NCI-H1417 (cell line): ENCODE results near the gene MYOZ2.
"Not testable (repeated sequence)": the region's sequence is repeated elsewhere in the genome, so short reads cannot be mapped to it uniquely, and the experiment has no call there.

Experiments used
- DNase-seq, 3 experiments: peaks; one replicate each; lab custom pipeline; 2025; lab: John Stamatoyannopoulos, UW

MYOZ2 gene

GRCh38 chr4:119128148-119128547, 7.5 kb upstream of the MYOZ2 start:
- no peak for DNase-seq

- peak in 1 of 3 experiments; percentile 40 for DNase-seq
These were observed 5.1 kb upstream of the MYOZ2 start for GRCh38 chr4:119130365-119131065.

- DNase-seq = peak in 1 of 3 experiments; percentile 1
These were observed 4.5 kb upstream of the MYOZ2 start for GRCh38 chr4:119131164-119131563.

- DNase-seq = no peak
These were observed 3.3 kb upstream of the MYOZ2 start for GRCh38 chr4:119132306-119132705.

GRCh38 chr4:119136546-119136945, 914 bp downstream of the MYOZ2 start:
- DNase-seq = no peak

GRCh38 chr4:119138046-119138445, 2.4 kb downstream of the MYOZ2 start:
- no peak for DNase-seq

GRCh38 chr4:119139311-119139710, 3.7 kb downstream of the MYOZ2 start:
- DNase-seq = no peak

- DNase-seq = no peak
These were observed 4.2 kb downstream of the MYOZ2 start for GRCh38 chr4:119139822-119140252.

GRCh38 chr4:119141283-119141682, 5.7 kb downstream of the MYOZ2 start:
- not testable (repeated sequence) for DNase-seq

- no peak for DNase-seq
These were observed 7.2 kb downstream of the MYOZ2 start for GRCh38 chr4:119142833-119143232.

GRCh38 chr4:119143341-119143740, 7.7 kb downstream of the MYOZ2 start:
- DNase-seq = not testable (repeated sequence)

- DNase-seq = no peak
These were observed 13.5 kb downstream of the MYOZ2 start for GRCh38 chr4:119149110-119149509.

GRCh38 chr4:119151161-119151560, 15.5 kb downstream of the MYOZ2 start:
- no peak for DNase-seq

GRCh38 chr4:119152741-119153140, 17.1 kb downstream of the MYOZ2 start:
- no peak for DNase-seq

GRCh38 chr4:119162174-119162573, 26.5 kb downstream of the MYOZ2 start:
- no peak for DNase-seq

- DNase-seq = peak in 2 of 3 experiments; percentile 13 to 52
These were observed 30.1 kb downstream of the MYOZ2 start for GRCh38 chr4:119165767-119166166.

GRCh38 chr4:119170195-119170594, 34.6 kb downstream of the MYOZ2 start:
- DNase-seq = no peak

GRCh38 chr4:119172223-119172622, 36.6 kb downstream of the MYOZ2 start:
- DNase-seq = no peak

- not testable (repeated sequence) for DNase-seq
These were observed 38.2 kb downstream of the MYOZ2 start for GRCh38 chr4:119173729-119174361.

GRCh38 chr4:119179011-119179410, 43.4 kb downstream of the MYOZ2 start:
- no peak for DNase-seq

GRCh38 chr4:119184128-119184527, 48.5 kb downstream of the MYOZ2 start:
- no peak for DNase-seq

GRCh38 chr4:119189638-119190037, 54.0 kb downstream of the MYOZ2 start:
- no peak for DNase-seq

- DNase-seq = no peak
These were observed 54.7 kb downstream of the MYOZ2 start for GRCh38 chr4:119190354-119190753.

- DNase-seq = no peak
These were observed 55.9 kb downstream of the MYOZ2 start for GRCh38 chr4:119191505-119191904.
